ENCODE results near the gene OIP5. TPM values are rescaled to one million over a fixed set of nuclear protein-coding genes. Genes with fewer than 3 reads are reported as not detected.

The OIP5 gene
- total RNA-seq, 1 donor from 2014 or later: not detected

DNA sequence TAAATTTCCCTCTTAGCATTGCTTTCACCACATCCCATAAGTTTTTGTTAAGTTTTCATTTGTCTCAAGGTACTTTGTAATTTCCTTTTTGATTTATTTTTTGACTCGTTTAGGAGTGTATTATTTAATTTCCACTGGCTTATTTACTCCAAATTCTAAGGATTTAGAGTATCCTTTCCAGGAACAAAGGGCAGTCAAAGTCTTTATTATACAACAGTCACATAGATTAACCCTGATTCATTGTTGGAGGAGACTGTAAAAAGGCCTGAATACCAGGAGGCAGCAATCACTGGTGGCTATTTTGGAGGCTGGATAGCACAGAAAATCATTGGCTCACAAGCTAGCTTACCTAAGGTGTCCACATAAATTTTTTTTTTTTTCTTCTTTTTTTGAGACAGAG is 39.9 kb downstream of the OIP5 start:
- Histone ChIP-seq H3K36me3 (peaks cover 3 to 25% of the 10 kb centered on the region in 2 donors), H3K4me1 (peaks cover 12% of the 10 kb centered on the region), H3K27ac (no peak overlapping the region), H3K4me3 (no peak overlapping the region), H3K27me3 (no peaks in the 10 kb centered on the region), H3K9me3 (no peaks in the 10 kb centered on the region)
- intact Hi-C loops (cut with DNase I): no loop called here
- TF ChIP-seq, protein P1, sequence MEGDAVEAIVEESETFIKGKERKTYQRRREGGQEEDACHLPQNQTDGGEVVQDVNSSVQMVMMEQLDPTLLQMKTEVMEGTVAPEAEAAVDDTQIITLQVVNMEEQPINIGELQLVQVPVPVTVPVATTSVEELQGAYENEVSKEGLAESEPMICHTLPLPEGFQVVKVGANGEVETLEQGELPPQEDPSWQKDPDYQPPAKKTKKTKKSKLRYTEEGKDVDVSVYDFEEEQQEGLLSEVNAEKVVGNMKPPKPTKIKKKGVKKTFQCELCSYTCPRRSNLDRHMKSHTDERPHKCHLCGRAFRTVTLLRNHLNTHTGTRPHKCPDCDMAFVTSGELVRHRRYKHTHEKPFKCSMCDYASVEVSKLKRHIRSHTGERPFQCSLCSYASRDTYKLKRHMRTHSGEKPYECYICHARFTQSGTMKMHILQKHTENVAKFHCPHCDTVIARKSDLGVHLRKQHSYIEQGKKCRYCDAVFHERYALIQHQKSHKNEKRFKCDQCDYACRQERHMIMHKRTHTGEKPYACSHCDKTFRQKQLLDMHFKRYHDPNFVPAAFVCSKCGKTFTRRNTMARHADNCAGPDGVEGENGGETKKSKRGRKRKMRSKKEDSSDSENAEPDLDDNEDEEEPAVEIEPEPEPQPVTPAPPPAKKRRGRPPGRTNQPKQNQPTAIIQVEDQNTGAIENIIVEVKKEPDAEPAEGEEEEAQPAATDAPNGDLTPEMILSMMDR (IDR thresholded peaks at IDR 0.05): no peak
- TF ChIP-seq POLR2AphosphoS5 (IDR thresholded peaks at IDR 0.05; ENCODE audit: insufficient read depth in 1 of 2, low read depth in 1 of 2) (no peak), POLR2A (IDR thresholded peaks at IDR 0.05) (no peak)
- DNase-seq (ENCODE audit: extremely low spot score in 2 of 2): no peak

DNA sequence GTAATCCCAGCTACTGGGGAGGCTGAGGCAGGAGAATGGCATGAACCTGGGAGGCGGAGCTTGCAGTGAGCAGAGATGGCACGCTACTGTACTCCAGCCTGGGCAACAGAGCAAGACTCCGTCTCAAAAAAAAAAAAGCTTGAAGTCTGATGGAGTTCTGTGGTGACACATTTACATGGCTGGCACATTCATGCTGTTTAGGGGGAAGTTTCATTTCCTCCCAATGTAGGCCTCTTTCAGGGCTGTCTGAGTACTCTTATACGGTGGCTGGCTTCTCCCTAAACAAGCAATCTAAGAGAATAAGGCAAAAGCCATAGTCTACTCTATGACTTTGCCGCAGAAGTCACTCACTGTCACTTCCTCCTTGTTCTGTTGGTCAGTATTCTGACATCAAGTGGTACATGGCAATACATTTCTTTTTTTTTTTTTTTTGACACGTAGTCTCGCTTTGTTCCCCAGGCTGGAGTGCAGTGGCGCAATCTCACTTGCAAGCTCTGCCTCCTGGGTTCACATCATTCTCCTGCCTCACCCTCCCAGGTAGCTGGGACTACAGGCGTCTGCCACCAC is 41.2 kb downstream of the OIP5 start:
- H3K27ac ChIP-seq: no peak overlapping the region
- no peak for DNase-seq (ENCODE audit: extremely low spot score in 2 of 2)
- TF ChIP-seq POLR2A (IDR thresholded peaks at IDR 0.05): no peak
- TF ChIP-seq, protein P1 (IDR thresholded peaks at IDR 0.05): no peak
- TF ChIP-seq POLR2AphosphoS5 (IDR thresholded peaks at IDR 0.05; ENCODE audit: insufficient read depth in 1 of 2, low read depth in 1 of 2): no peak
- H3K4me3 ChIP-seq: no peak overlapping the region
- peaks cover 3 to 31% of the 10 kb centered on the region in 2 donors for H3K36me3 ChIP-seq
- intact Hi-C loops (cut with DNase I): no loop called here
- peaks cover 12% of the 10 kb centered on the region for H3K4me1 ChIP-seq
- no peaks in the 10 kb centered on the region for H3K9me3 ChIP-seq
- H3K27me3 ChIP-seq: no peaks in the 10 kb centered on the region

DNA sequence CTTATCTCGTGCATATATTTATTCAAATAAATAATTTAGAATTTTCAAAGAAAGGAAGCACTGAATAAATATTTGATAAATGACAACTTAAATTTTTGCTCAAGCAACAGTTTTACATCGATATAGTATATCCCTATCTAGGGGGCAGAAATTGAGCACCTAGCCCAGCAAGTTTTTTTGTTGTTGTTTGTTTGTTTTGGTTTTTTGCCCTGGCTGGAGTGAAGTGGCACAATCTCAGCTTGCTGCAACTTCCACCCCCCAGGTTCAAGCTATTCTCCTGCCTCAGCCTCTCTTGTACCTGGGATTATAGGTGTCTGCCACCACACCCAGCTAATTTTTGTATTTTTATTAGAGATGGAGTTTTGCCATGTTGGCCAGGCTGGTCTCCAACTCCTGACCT is 42.4 kb downstream of the OIP5 start:
- H3K27ac ChIP-seq: no peak overlapping the region
- peaks cover 3 to 38% of the 10 kb centered on the region in 2 donors for H3K36me3 ChIP-seq
- DNase-seq (ENCODE audit: extremely low spot score in 2 of 2): no peak
- H3K27me3 ChIP-seq: no peaks in the 10 kb centered on the region
- H3K9me3 ChIP-seq: no peaks in the 10 kb centered on the region
- peaks cover 20% of the 10 kb centered on the region for H3K4me1 ChIP-seq
- intact Hi-C loops (cut with DNase I): no loop called here
- TF ChIP-seq, protein P1 (IDR thresholded peaks at IDR 0.05): no peak
- TF ChIP-seq POLR2AphosphoS5 (IDR thresholded peaks at IDR 0.05; ENCODE audit: insufficient read depth in 1 of 2, low read depth in 1 of 2) (no peak), POLR2A (IDR thresholded peaks at IDR 0.05) (no peak)
- no peak overlapping the region for H3K4me3 ChIP-seq

DNA sequence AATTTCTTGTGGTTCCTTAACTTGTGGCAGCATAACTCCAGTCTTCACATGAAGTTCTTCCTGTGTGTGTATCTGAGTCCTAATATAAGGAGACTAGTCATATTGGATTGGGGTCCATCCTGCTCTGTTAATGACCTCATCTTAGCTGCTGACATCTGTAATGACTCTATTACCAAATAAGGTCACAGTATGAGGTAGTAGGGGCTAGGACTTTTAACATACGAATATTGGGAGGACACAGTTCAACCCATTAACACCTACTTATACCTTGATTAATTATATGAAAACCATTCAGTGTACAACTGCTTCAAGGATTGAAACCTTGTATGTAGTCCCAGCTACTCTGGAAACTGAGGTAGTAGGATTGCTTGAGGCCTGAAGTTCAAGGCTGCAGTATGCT is 43.9 kb downstream of the OIP5 start:
- TF ChIP-seq, protein P1 (IDR thresholded peaks at IDR 0.05): no peak
- TF ChIP-seq POLR2AphosphoS5 (IDR thresholded peaks at IDR 0.05; ENCODE audit: insufficient read depth in 1 of 2, low read depth in 1 of 2) (no peak), POLR2A (IDR thresholded peaks at IDR 0.05) (no peak)
- H3K27me3 ChIP-seq: no peaks in the 10 kb centered on the region
- no peak overlapping the region for H3K27ac ChIP-seq
- H3K4me1 ChIP-seq: peaks cover 23% of the 10 kb centered on the region
- no peaks in the 10 kb centered on the region for H3K9me3 ChIP-seq
- intact Hi-C loops (cut with DNase I): no loop called here
- no peak for DNase-seq (ENCODE audit: extremely low spot score in 2 of 2)
- H3K36me3 ChIP-seq: peaks cover 3 to 38% of the 10 kb centered on the region in 2 donors
- no peak overlapping the region for H3K4me3 ChIP-seq

DNA sequence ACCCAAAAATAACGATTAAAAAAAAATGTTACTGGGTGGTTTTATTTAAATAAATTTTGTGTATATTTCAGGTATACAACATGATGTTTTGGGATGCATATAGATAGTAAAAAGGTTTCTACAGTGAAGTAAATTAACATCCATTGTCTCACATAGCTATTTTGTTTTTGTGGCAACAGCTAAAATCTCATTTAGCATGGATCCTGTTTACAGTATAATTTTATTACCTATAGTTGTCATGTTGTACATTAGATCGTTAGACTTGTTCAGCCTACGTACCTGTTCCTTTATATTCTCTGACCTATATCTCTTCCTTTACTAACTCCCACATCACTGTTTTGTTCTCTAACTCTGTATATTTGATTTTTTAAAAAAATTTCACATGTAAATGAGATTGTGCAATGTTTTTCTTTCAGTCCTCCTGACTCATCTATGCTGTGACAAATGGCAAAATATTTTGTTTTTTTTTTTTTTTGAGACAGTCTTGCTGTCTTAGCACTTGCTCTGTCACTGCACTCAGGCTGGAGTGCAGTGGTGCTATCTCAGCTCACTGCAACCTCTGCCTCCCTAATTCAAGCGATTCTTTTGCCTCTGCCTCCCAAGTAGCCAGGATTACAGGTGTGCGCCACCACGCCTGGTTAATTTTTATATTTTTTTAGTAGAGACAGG is 45.6 kb downstream of the OIP5 start:
- TF ChIP-seq POLR2AphosphoS5 (IDR thresholded peaks at IDR 0.05; ENCODE audit: insufficient read depth in 1 of 2, low read depth in 1 of 2): no peak
- TF ChIP-seq, protein P1 (IDR thresholded peaks at IDR 0.05): no peak

More for the DNA sequence above, 45.6 kb downstream of the OIP5 start:
- Histone ChIP-seq H3K27ac (no peak overlapping the region), H3K4me3 (no peak overlapping the region), H3K4me1 (peaks cover 36% of the 10 kb centered on the region), H3K36me3 (peaks cover 3 to 38% of the 10 kb centered on the region in 2 donors), H3K9me3 (no peaks in the 10 kb centered on the region), H3K27me3 (no peaks in the 10 kb centered on the region)
- intact Hi-C loops (cut with DNase I): no loop called here
- no peak for DNase-seq (ENCODE audit: extremely low spot score in 2 of 2)

All from vagina (tissue), 2 donors.